ENCODE measurements around the gene RGMB.

The RGMB gene

GRCh38 chr5:98839469-98840383 lies 66.3 kb downstream of the RGMB start:
- DNase-seq: no peak

GRCh38 chr5:98840946-98841345 lies 67.5 kb downstream of the RGMB start:
- DNase-seq: no peak

- DNase-seq: no peak
Observed at GRCh38 chr5:98843481-98843880, 70.0 kb downstream of the RGMB start.

GRCh38 chr5:98844865-98845264 lies 71.4 kb downstream of the RGMB start:
- no peak for DNase-seq

- DNase-seq: no peak
Observed at GRCh38 chr5:98845878-98846277, 72.4 kb downstream of the RGMB start.
